GM12873 (cell line): ENCODE data around the gene OR1L4.

ENCODE experiments used
- CTCF ChIP-seq: IDR thresholded peaks from 2 replicates; pipeline ENCODE4 v1.5.1; 2012; ENCODE audit warnings: low read depth, mild to moderate bottlenecking, moderate library complexity, low read length, control low read depth; ENCODE audit not compliant: insufficient read depth; ENCODE audit errors: missing control alignments

Gene OR1L4

GRCh38 chr9:122767817-122768216 is 44.0 kb downstream of the OR1L4 start:
- no peak for TF ChIP-seq CTCF
